Kidney epithelial cell (primary cell): ENCODE data around the gene UTY. TPM values are rescaled to one million over a fixed set of nuclear protein-coding genes. Genes with fewer than 3 reads are reported as not detected.

Source experiments
- DNase-seq: peaks from one replicate; pipeline ENCODE4 v3.0.0-alpha.2; 2010; ENCODE audit warnings: low read depth
- H3K27me3 ChIP-seq: 2 replicates; pipeline ENCODE4 v1.6.0; 2011; ENCODE audit warnings: low read length; ENCODE audit not compliant: control insufficient read depth, insufficient read depth
- H3K36me3 ChIP-seq: 2 replicates; pipeline ENCODE4 v1.5.1; 2011; ENCODE audit warnings: low read length; ENCODE audit not compliant: control insufficient read depth, insufficient read depth
- H3K4me3 ChIP-seq: 2 replicates; pipeline ENCODE4 v1.5.1; 2011; ENCODE audit warnings: low read depth, mild to moderate bottlenecking, control low read depth, low read length
- CTCF ChIP-seq: IDR thresholded peaks from 2 replicates; pipeline ENCODE4 v1.5.1; 2011; ENCODE audit warnings: mild to moderate bottlenecking, moderate library complexity, low read length, control low read depth, inconsistent platforms; ENCODE audit not compliant: insufficient read depth, poor library complexity, severe bottlenecking
- total RNA-seq: library from RNA; depleted of rRNA; stranded (reverse); fragments of >200 nt; gene quantifications from 2 replicates; pipeline ENCODE4 v1.2.3, GENCODE V29; 2015

UTY gene
- total RNA-seq, 1 donor from 2014 or later, result 9.8 TPM

DNA sequence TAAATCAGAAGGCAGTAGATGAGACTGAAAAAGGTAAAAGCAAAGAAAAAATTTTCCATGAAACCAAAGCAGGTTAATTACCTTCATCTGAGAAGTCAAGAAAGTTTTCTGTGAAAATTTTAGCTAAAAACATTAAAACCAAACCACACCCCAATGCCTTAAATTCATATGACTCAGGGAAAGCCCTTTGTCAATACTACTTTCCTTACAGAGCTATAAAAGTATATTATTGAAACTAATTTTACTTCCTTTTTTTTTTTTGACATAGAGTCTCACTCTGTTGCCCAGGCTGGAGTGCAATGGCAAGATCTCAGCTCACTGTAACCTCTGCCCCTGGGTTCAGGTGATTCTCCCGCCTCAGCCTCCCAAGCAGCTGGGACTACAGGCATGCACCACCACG is 117.2 kb downstream of the UTY start:
- TF ChIP-seq CTCF, result no peak
- H3K4me3 ChIP-seq, result no peak overlapping the region
- H3K27me3 ChIP-seq, result no peaks in the 10 kb centered on the region
- DNase-seq, result no peak
- H3K36me3 ChIP-seq, result no peaks in the 10 kb centered on the region

DNA sequence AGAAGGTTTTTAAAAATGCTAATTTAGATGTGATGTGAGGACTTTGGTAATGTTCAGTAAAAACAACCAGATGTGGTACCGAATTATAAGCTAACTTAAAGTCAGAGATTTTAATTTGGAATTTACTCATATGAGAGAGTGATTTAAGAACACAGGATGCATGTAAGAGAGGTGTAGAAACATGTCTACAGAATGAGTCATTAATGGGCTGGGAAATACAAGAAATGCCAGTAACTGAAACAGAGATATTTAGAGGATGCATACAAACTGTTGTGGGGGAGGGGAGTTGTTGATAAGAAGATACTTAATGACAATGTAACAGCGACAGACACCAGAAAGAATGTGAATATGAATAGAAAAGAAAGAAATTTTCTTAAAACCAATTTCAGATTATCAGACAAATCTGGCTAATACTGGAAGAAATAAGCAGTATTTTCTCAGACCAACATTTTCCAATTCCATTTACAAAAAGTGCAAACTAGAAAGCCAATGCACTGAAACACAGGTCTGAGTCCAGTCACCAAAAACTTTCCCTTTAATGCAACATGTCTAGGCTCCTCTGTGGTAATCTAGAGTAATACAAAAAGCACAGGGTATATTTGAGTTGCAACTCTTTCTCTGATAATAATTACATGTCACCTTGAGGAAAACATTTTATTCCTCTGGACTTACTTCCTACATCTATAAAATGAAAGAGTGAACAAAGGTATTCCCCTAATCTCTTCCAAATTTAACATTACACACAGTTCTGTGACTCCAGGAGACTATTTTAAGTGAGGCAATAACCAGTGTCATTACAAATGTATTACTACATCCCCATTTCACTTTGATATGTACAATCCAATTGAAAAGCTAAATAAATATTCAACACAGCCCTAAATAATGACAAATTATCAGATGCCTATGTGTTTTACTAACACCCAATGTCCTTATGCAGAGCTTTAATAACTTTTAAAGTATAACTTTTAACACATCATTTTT is 117.9 kb downstream of the UTY start:
- no peak for DNase-seq
- H3K4me3 ChIP-seq, result no peak overlapping the region
- H3K36me3 ChIP-seq, result no peaks in the 10 kb centered on the region
- no peak for TF ChIP-seq CTCF
- H3K27me3 ChIP-seq, result no peaks in the 10 kb centered on the region

DNA sequence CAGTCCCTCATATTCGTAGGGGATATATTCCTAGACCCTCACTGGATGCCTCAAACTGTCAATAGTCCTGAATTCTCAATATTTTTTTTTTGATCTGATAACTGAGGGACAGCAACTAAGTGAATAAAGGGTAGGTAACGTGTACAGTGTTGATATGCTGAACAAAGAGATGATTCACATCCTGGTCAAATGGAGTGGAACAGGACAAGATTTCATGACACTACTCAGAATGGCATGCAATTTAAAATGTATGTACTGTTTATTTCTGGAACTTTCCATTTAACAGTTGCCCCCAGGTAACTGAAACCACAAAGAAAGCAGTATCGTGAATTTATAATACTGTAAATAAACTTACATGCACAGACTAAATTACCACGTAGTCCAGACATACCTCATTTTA is 128.4 kb downstream of the UTY start:
- no peaks in the 10 kb centered on the region for H3K36me3 ChIP-seq
- H3K27me3 ChIP-seq, result no peaks in the 10 kb centered on the region
- H3K4me3 ChIP-seq, result no peak overlapping the region
- DNase-seq, result no peak
- TF ChIP-seq CTCF, result no peak

DNA sequence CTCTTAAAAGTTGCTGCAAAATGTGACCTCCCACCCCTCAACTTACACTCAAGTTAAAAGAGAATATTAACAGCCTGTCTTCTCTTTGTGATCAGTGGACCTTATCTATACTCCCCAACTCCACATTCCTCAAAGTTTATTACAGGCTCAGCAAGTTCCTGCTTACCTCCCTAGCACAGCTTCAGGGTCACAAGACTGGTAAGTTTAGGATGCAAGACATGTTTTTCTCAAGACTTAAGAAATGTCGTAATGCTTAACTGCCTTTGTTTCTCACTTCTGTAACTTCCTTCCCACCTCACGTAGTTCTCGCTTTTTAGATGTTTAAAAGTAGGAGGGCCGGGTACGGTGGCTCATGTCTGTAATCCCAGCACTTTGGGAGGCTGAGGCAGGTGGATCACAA is 132.7 kb downstream of the UTY start:
- no peaks in the 10 kb centered on the region for H3K27me3 ChIP-seq
- H3K36me3 ChIP-seq, result no peaks in the 10 kb centered on the region
- no peak for DNase-seq
- no peak for TF ChIP-seq CTCF
- no peak overlapping the region for H3K4me3 ChIP-seq

DNA sequence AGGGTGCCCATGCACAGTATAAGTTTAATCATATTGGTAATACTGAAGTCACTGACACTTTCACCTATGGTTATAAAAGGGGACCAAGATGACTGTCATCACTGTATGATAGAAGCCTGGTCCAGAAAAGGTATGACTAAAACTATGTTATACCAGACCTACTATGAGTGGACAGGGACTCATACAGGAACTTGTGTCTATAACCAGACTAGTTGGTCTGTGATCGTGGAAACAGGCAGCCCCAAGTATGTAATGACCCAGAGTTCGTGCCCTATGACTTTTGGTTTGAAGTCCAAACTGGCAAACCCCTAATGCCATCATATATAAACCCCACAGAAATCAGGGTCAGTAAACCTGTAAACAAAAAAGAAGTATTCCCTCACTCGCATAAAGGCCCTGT is 134.3 kb downstream of the UTY start:
- no peak for TF ChIP-seq CTCF
- DNase-seq, result no peak
- no peak overlapping the region for H3K4me3 ChIP-seq
- H3K36me3 ChIP-seq, result no peaks in the 10 kb centered on the region
- H3K27me3 ChIP-seq, result no peaks in the 10 kb centered on the region
